ENCODE results near the gene ATP2B1.

- no peak for TF ChIP-seq POLR2A (IDR thresholded peaks at IDR 0.05; ENCODE audit: low read depth, low read length)
- no peak for TF ChIP-seq POLR2AphosphoS5 (IDR thresholded peaks at IDR 0.05; ENCODE audit: low read depth, low read length)
- no peak for TF ChIP-seq PAX5 (IDR thresholded peaks at IDR 0.05; ENCODE audit: insufficient read depth, low read length, severe bottlenecking)
- no peak for TF ChIP-seq TAF1 (IDR thresholded peaks at IDR 0.05; ENCODE audit: low read depth, low read length)
Observed at GRCh38 chr12:89731089-89731488, 22.5 kb upstream of the ATP2B1 start.

Measured in GM12891 (cell line).